MM.1S (cell line): Measurements from ENCODE around the gene CBLN3.
A peak's percentile ranks its signal among the peaks of the same experiment; 100 is the strongest.

Experiments used
- DNase-seq: peaks from one replicate; pipeline ENCODE4 v3.0.0-alpha.2; 2015
- H2AFZ ChIP-seq: fragments of 300-600 bp; sonication (generic); 2 replicates; pipeline ENCODE4 v1.6.0; 2016; ENCODE audit warnings: antibody characterized with exemption, low read length
- H3F3A ChIP-seq: fragments of 300-600 bp; sonication (generic); 2 replicates; pipeline ENCODE4 v1.6.1; 2016; ENCODE audit warnings: mild to moderate bottlenecking, antibody characterized with exemption, low read length, moderate library complexity, mixed read lengths; ENCODE audit not compliant: insufficient read depth
- H3K27ac ChIP-seq: fragments of 300-600 bp; sonication (generic); 2 replicates; pipeline ENCODE4 v1.5.1; 2016; ENCODE audit warnings: mild to moderate bottlenecking, low read length
- H3K27me3 ChIP-seq: fragments of 300-600 bp; sonication (generic); replicated peaks from 2 replicates; pipeline ENCODE4 v1.6.0; 2016; ENCODE audit warnings: low read length; ENCODE audit not compliant: insufficient read depth
- H3K36me3 ChIP-seq: fragments of 300-600 bp; sonication (generic); replicated peaks from 2 replicates; pipeline ENCODE4 v1.6.1; 2016; ENCODE audit warnings: mild to moderate bottlenecking, low read length, mixed read lengths; ENCODE audit not compliant: insufficient read depth
- H3K4me1 ChIP-seq: fragments of 300-600 bp; sonication (generic); 2 replicates; pipeline ENCODE4 v1.6.1; 2016; ENCODE audit warnings: low read length, mixed read lengths
- H3K4me2 ChIP-seq: fragments of 300-600 bp; sonication (generic); 2 replicates; pipeline ENCODE4 v1.6.0; 2016; ENCODE audit warnings: low read depth, low read length
- H3K4me3 ChIP-seq: fragments of 300-600 bp; sonication (generic); 2 replicates; pipeline ENCODE4 v1.5.1; 2016; ENCODE audit warnings: low read length, mixed read lengths
- H3K79me2 ChIP-seq: fragments of 300-600 bp; sonication (generic); 2 replicates; pipeline ENCODE4 v1.6.1; 2016; ENCODE audit warnings: mixed run types, low read length, mixed read lengths
- H3K9ac ChIP-seq: fragments of 300-600 bp; sonication (generic); 2 replicates; pipeline ENCODE4 v1.6.1; 2016; ENCODE audit warnings: low read length, mixed read lengths
- H3K9me2 ChIP-seq: fragments of 300-600 bp; sonication (generic); replicated peaks from 2 replicates; pipeline ENCODE4 v1.6.1; 2016; ENCODE audit warnings: mild to moderate bottlenecking, low read length, mixed read lengths; ENCODE audit not compliant: insufficient read depth
- H3K9me3 ChIP-seq: fragments of 300-600 bp; sonication (generic); replicated peaks from 2 replicates; pipeline ENCODE4 v1.6.1; 2016; ENCODE audit warnings: mild to moderate bottlenecking, low read length, mixed read lengths; ENCODE audit not compliant: insufficient read depth
- H4K20me1 ChIP-seq: fragments of 300-600 bp; sonication (generic); 2 replicates; pipeline ENCODE4 v1.6.1; 2016; ENCODE audit warnings: mild to moderate bottlenecking, low read length, moderate library complexity, mixed read lengths; ENCODE audit not compliant: insufficient read depth
- CTCF ChIP-seq: fragments of 300-600 bp; sonication (generic); IDR thresholded peaks from 2 replicates; pipeline ENCODE4 v1.5.1; 2016; ENCODE audit warnings: antibody characterized with exemption, low read length, mixed read lengths
- EZH2 ChIP-seq: fragments of 300-600 bp; sonication (generic); optimal IDR thresholded peaks from 2 replicates; pipeline ENCODE3; 2017; ENCODE audit warnings: low read depth, mild to moderate bottlenecking, antibody characterized with exemption, low read length, mixed read lengths
- EZH2phosphoT487 ChIP-seq: fragments of 300-600 bp; sonication (generic); IDR thresholded peaks from 2 replicates; pipeline ENCODE4 v1.6.1; 2018; ENCODE audit warnings: antibody characterized with exemption, low read length

CBLN3 gene

DNA sequence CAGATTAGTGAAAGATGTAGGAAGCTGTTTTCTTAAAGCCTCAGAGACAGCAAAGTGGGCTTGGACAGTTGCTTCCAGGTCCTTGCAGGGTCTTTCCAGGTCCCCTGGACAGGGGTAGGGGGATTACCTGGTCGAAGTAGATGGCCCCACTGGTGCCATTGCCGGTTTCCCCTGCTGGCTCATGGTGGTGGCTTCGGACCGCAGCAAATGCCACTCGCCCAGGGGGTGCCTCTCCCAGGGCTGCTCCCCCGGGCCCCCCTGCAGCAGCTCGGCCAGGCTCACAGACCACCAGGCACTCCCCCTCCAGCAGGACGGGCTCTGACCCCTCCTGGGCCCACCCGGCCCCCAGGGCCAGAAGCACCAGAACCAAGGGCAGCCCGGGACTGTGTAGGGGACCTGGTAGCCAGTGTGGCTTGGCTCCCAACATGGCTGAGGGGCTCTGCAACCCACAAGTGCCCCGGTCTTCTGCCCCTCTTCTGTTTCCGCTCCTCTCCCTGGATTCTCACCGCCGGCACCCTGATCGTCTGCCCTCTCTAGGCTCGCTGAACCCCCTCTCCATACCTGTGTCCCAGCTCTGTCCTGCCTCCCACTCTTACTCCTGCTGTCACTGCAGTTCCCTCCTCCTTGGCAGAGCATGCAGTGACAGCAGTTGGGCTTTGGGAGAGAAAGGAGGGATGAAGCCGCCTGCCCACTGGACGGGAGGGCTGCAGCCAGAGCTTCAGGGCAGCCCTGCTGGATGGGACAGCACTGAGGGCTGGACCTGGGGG is 657 bp downstream of the CBLN3 start:
- Histone ChIP-seq H4K20me1 (no peaks in the 10 kb centered on the region), H3K9me2 (no peaks in the 10 kb centered on the region), H3K4me2 (peak overlapping the region; percentile 79), H3K27me3 (no peaks in the 10 kb centered on the region), H3K36me3 (no peaks in the 10 kb centered on the region), H3K9ac (peak overlapping the region; percentile 94), H3K79me2 (peaks cover 23% of the 10 kb centered on the region), H3K4me3 (peak overlapping the region; percentile 61), H2AFZ (no peak overlapping the region), H3K4me1 (peaks cover 21% of the 10 kb centered on the region), H3K9me3 (no peaks in the 10 kb centered on the region), H3K27ac (no peak overlapping the region), H3F3A (peaks cover 18% of the 10 kb centered on the region)
- no peak for DNase-seq
- TF ChIP-seq EZH2phosphoT487 (no peak), CTCF (no peak), EZH2 (no peak)

DNA sequence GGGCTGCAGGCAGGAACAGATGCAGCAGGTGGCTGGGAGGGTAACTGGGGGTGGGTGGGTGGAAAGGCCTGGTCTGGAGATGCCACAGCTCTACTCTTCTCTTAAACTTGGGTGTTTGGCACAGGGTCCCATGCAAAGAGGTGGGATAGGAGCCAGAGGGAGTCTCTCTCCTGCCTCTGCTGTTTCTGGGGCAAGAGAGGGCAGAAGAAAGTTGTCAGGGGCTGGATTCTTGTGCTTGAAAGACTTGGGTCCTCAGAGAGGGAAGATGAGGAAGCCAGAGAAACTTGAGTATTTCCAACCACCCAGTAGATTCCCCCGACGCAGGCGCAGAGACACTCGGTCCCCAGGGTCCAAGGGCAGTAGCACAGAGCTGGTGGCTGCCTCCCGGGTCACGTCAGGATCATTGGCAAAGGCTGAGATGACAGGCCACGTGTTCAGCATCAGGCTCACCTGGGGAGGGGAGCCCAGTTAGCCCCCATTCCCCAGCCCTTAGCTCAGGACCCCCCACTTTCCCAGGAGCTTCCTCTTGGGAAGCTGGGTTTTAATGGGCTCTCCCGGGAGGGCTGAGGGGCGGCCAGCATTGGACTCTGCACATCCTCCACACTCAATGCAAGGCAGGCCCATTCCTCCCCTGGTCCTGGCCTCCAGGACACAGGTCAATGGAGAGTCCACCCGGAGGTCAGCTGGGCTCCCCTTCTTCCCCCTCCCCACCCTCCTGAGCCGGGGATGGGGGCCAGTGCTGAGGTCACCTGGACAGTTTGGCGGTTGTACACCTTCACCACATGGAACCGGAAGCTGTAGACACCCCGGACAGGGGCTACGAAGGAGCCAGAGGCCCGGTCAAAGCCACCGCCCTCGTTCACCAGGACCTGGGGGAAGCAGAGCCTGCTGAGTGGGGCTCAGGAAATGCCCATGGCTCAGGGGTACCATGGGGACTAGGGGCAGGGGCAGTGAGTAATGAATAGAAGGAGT is 1.6 kb downstream of the CBLN3 start:
- no peaks in the 10 kb centered on the region for H4K20me1 ChIP-seq
- no peak overlapping the region for H3K27ac ChIP-seq
- DNase-seq, result no peak
- H3K79me2 ChIP-seq, result peaks cover 23% of the 10 kb centered on the region
- H3K36me3 ChIP-seq, result no peaks in the 10 kb centered on the region
- peaks cover 18% of the 10 kb centered on the region for H3F3A ChIP-seq
- H3K9me2 ChIP-seq, result no peaks in the 10 kb centered on the region
- no peak overlapping the region for H3K4me2 ChIP-seq
- H3K27me3 ChIP-seq, result no peaks in the 10 kb centered on the region
- H3K9ac ChIP-seq, result no peak overlapping the region
- no peak overlapping the region for H3K4me3 ChIP-seq
- no peak for TF ChIP-seq CTCF
- no peak for TF ChIP-seq EZH2phosphoT487
- TF ChIP-seq EZH2, result no peak
- H2AFZ ChIP-seq, result no peak overlapping the region
- H3K4me1 ChIP-seq, result peaks cover 29% of the 10 kb centered on the region
- no peaks in the 10 kb centered on the region for H3K9me3 ChIP-seq

DNA sequence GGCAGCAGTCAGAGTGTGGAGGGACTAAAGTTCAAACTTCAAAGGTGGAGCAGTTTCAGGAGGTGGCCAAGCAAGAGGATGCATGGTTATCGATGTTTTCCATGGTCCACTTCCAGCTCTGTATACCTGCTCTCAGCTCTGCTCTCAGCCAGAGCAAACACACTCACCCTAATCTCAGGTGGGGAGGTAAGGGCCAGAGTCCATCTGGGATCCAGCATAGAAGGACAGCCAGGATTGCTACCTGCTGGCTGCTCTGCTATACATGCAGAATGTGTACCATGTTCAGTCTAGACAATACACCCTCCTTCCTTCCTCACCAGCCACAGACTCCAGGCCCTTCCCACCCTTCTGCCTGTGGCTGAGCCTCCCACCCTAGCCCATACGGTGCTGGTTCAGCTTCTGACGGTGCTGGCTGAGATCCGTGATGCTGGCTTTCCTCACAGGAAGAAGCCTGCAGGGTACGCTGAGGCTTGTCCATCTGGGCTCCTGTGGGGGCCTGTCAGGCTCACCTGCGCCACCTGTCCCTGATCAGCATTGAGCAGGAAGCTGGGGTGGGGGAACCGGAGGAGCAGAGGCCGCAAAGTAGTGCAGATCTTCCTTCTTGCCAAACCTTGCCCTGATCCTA is 2.4 kb downstream of the CBLN3 start:
- H3K9ac ChIP-seq, result no peak overlapping the region
- H3K4me3 ChIP-seq, result no peak overlapping the region
- H3K4me1 ChIP-seq, result peaks cover 37% of the 10 kb centered on the region
- H4K20me1 ChIP-seq, result no peaks in the 10 kb centered on the region
- H2AFZ ChIP-seq, result no peak overlapping the region
- H3K27me3 ChIP-seq, result no peaks in the 10 kb centered on the region
- TF ChIP-seq EZH2phosphoT487 (no peak), CTCF (no peak), EZH2 (no peak)
- H3F3A ChIP-seq, result peaks cover 18% of the 10 kb centered on the region
- H3K4me2 ChIP-seq, result no peak overlapping the region
- no peaks in the 10 kb centered on the region for H3K9me3 ChIP-seq
- no peak for DNase-seq
- H3K79me2 ChIP-seq, result peaks cover 17% of the 10 kb centered on the region
- no peaks in the 10 kb centered on the region for H3K9me2 ChIP-seq
- no peaks in the 10 kb centered on the region for H3K36me3 ChIP-seq
- H3K27ac ChIP-seq, result no peak overlapping the region
